Measurements from ENCODE around the gene UNC80. TPM values are rescaled to one million over a fixed set of nuclear protein-coding genes. Genes with fewer than 3 reads are reported as not detected.
A peak's percentile ranks its signal among the peaks of the same experiment; 100 is the strongest.

UNC80 gene
- total RNA-seq, 1 donor from 2014 or later, result 2.8 TPM

DNA sequence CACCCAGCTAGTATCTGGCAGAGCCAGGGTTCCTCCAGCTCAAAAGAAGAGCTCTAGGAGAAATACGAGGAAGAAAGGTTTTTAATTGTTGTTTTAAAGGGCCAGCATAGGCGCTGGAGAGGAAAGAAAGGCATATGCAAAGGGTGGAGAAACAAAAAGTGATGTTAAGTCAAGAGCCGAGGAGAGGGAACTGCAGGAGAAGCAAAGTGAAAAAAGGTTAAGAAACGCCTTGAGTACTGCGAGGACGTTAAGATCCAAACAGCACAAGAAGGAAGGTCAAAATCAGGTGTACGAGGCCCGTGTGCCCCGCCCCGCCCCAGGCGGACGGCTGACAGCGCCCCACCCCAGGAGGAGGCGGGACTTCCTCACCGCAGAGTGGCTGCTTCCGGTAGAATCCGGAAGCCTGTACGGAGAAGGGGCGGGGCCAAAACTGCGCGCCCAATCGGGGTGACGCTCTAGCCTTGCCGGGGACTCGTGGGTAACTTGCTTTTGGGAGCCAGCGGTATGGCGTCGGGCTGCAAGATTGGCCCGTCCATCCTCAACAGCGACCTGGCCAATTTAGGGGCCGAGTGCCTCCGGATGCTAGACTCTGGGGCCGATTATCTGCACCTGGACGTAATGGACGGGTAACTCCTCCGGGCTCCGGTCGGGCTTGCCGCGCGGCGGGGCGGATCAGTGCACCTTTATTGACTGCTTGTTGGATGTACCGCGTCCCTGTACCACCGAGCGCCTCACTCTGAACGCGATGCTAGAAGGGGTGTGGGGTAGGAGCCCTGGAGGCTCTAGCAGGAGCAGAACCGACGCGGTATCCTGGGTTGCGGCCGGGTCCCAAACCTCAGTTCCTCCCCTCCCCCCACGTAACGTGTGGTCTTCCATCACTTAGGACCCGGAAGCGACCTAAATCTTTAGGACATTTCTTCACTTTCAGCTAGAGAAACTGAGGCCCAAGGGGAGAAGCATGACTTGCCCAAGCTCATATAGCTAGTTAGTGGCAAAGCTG lies 230.8 kb downstream of the UNC80 start, which contains the start of gene RPE:
TSS of gene RPE (plus strand) at position 481 of the 1,000 bp plus-strand sequence. CDS start at position 505, 24 bp downstream.
- Mint-ChIP-seq H3K4me1 (peaks cover 37% of the 10 kb centered on the region), H3K4me3 (peak within 1 kb of the TSS; percentile 85), H3K27me3 (ENCODE audit: low read depth) (no peaks in the 10 kb centered on the region), H3K27ac (ENCODE audit: unreplicated experiment) (peak within 1 kb of the TSS; percentile 77), H3K9me3 (peaks cover 2% of the 10 kb centered on the region), H3K36me3 (ENCODE audit: low read depth) (no peaks in the 10 kb centered on the region)
- TF ChIP-seq, protein P1, sequence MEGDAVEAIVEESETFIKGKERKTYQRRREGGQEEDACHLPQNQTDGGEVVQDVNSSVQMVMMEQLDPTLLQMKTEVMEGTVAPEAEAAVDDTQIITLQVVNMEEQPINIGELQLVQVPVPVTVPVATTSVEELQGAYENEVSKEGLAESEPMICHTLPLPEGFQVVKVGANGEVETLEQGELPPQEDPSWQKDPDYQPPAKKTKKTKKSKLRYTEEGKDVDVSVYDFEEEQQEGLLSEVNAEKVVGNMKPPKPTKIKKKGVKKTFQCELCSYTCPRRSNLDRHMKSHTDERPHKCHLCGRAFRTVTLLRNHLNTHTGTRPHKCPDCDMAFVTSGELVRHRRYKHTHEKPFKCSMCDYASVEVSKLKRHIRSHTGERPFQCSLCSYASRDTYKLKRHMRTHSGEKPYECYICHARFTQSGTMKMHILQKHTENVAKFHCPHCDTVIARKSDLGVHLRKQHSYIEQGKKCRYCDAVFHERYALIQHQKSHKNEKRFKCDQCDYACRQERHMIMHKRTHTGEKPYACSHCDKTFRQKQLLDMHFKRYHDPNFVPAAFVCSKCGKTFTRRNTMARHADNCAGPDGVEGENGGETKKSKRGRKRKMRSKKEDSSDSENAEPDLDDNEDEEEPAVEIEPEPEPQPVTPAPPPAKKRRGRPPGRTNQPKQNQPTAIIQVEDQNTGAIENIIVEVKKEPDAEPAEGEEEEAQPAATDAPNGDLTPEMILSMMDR (conservative IDR thresholded peaks at IDR 0.05), result no peak
- DNase-seq (ENCODE audit: low read depth, low spot score), result peak; percentile 93

DNA sequence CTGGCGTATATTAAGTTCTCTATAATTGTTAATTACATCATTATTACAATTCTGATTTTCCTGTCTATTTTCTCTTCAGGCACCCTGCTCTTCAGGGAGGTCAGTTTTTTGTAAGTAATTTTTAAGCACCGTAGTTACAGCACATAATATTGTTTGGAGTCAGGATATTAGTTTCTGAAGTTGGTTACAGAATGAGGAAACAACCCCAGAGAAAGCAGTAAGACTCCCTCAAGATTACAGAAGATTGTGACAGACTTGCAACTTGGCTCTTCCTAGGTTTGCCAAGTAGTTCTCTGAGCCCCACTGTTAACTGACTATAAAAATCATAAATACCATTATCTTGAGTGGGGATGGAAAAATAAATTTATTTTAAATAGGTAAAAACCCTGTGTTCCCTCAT lies 231.7 kb downstream of the UNC80 start:
- no peak overlapping the region for H3K27ac Mint-ChIP-seq (ENCODE audit: unreplicated experiment)
- H3K4me1 Mint-ChIP-seq, result peaks cover 43% of the 10 kb centered on the region
- no peak for DNase-seq (ENCODE audit: low read depth, low spot score)

DNA sequence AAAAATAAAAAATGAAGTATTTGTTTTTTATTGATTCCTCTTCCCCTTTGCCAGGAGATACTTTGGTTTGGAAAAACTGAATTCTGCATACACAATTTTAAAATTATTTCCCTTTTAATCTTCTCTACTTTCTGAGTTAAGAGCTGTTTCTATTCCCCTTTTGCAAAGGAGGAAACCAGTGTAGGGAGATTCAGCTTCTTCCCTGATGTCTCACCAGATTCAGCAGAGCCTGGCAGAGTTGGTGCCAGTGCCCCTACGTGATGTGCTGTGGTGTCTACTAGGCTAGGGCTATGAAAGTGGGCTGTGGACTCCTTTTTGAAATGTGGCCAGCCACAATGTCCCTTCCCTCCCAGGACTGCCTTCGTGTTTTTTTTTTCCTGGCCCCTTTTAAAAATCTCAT lies 233.2 kb downstream of the UNC80 start:
- Mint-ChIP-seq H3K27me3 (ENCODE audit: low read depth) (no peaks in the 10 kb centered on the region), H3K4me3 (peak overlapping the region; percentile 81), H3K36me3 (ENCODE audit: low read depth) (no peaks in the 10 kb centered on the region), H3K4me1 (peaks cover 43% of the 10 kb centered on the region), H3K9me3 (peaks cover 2% of the 10 kb centered on the region), H3K27ac (ENCODE audit: unreplicated experiment) (no peak overlapping the region)
- TF ChIP-seq, protein P1 (conservative IDR thresholded peaks at IDR 0.05), result no peak
- no peak for DNase-seq (ENCODE audit: low read depth, low spot score)

More for the DNA sequence above, 231.7 kb downstream of the UNC80 start:
- Mint-ChIP-seq H3K9me3 (peaks cover 2% of the 10 kb centered on the region), H3K36me3 (ENCODE audit: low read depth) (no peaks in the 10 kb centered on the region), H3K27me3 (ENCODE audit: low read depth) (no peaks in the 10 kb centered on the region), H3K4me3 (peak overlapping the region; percentile 85)
- TF ChIP-seq, protein P1 (conservative IDR thresholded peaks at IDR 0.05), result no peak

DNA sequence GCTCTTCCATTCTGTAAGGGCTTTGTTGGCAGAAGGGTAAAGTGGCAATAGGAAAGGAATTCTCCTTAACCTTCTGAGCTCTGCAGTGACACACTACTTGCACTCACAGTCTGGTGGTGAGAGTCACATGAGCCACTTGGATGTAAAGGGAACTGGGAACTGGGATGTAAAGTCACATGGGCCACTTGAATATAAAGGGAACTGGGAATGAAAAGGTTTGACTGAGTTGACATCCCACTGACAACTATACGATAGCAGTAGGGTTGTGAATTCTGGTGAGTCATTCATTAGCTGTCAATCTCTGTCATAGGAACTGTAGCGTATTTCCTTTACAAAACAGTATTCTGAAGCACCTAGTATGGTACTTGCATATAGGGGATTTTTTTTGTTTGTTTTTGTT lies 236.3 kb downstream of the UNC80 start:
- Mint-ChIP-seq H3K27ac (ENCODE audit: unreplicated experiment) (no peak overlapping the region), H3K36me3 (ENCODE audit: low read depth) (peaks cover 7% of the 10 kb centered on the region), H3K9me3 (no peaks in the 10 kb centered on the region), H3K4me1 (peaks cover 41% of the 10 kb centered on the region), H3K27me3 (ENCODE audit: low read depth) (no peaks in the 10 kb centered on the region), H3K4me3 (peak overlapping the region; percentile 8)
- TF ChIP-seq, protein P1 (conservative IDR thresholded peaks at IDR 0.05), result no peak
- no peak for DNase-seq (ENCODE audit: low read depth, low spot score)

DNA sequence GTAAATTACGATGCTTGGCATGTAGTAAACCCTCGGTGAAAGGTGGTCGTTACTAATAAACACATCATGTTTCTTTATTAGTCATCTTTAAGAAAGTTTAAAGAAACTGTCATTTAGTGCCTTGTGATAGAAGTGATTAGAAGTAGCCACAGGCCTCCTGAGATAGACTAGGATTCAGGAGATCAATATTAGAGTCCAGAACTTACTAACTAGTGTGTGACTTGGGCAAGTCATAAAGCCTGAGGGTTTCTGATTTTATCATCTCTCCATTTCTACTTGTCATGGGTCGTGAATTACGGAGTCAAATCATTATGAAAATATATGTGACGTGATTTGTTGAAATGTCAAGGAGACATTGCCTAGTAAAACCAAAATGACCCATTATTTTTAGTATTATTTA lies 237.5 kb downstream of the UNC80 start:
- Mint-ChIP-seq H3K4me3 (peak overlapping the region; percentile 5), H3K27ac (ENCODE audit: unreplicated experiment) (no peak overlapping the region), H3K4me1 (peaks cover 30% of the 10 kb centered on the region), H3K36me3 (ENCODE audit: low read depth) (peaks cover 7% of the 10 kb centered on the region), H3K9me3 (no peaks in the 10 kb centered on the region), H3K27me3 (ENCODE audit: low read depth) (no peaks in the 10 kb centered on the region)
- no peak for DNase-seq (ENCODE audit: low read depth, low spot score)
- TF ChIP-seq, protein P1 (conservative IDR thresholded peaks at IDR 0.05), result no peak

All from neural crest cell (in vitro differentiated cells).